Esophagus squamous epithelium (tissue), 5 donors: ENCODE results near the gene LRP2BP. TPM values are rescaled to one million over a fixed set of nuclear protein-coding genes. Genes with fewer than 3 reads are reported as not detected.

Experiments used
- DNase-seq: peaks from one replicate; lab custom pipeline; 2025; lab: John Stamatoyannopoulos, UW
- H3K27ac ChIP-seq, 4 donors: fragments of 200-600 bp; sonication (generic); one replicate each; pipeline ENCODE4 v1.5.1; 2016 to 2019; ENCODE audit warnings: mild to moderate bottlenecking in 1 of 4
- H3K27me3 ChIP-seq, 4 donors: fragments of 200-600 bp; sonication (generic); 1 replicate in 3 of 4; 2 replicates in 1 of 4; pipeline versions ENCODE4 v1.5.1 to v1.6.0; 2017 to 2021; ENCODE audit warnings: antibody characterized with exemption in 1 of 4
- H3K36me3 ChIP-seq, 3 donors: fragments of 200-600 bp; sonication (generic); one replicate each; pipeline ENCODE4 v1.5.1; 2016 to 2019
- H3K4me1 ChIP-seq, 3 donors: fragments of 200-600 bp; sonication (generic); one replicate each; pipeline ENCODE4 v1.5.1; 2017 to 2019
- H3K4me3 ChIP-seq, 4 donors: fragments of 200-600 bp; sonication (generic); 1 replicate in 3 of 4; 2 replicates in 1 of 4; pipeline ENCODE4 v1.5.1; 2016 to 2019; ENCODE audit warnings: mild to moderate bottlenecking in 2 of 4, moderate library complexity in 1 of 4
- H3K9me3 ChIP-seq, 3 donors: fragments of 200-600 bp; sonication (generic); one replicate each; pipeline ENCODE4 v1.5.1; 2016 to 2019
- POLR2A ChIP-seq, 4 donors: fragments of 450-650 bp; IDR thresholded peaks; one replicate each; pipeline ENCODE4 v1.6.1; 2017; ENCODE audit warnings: antibody characterized with exemption in 4 of 4, mild to moderate bottlenecking in 4 of 4, moderate library complexity in 3 of 4
- WGBS, 2 donors: methylation state at CpG; one replicate each; pipeline ENCODE4 v1.1.5; 2018; 5-methylcytosine and 5-hydroxymethylcytosine counted together
- intact Hi-C: fragments of 100-400 bp; cut with DNase I; formaldehyde crosslinking; loops from one replicate; pipeline ENCODE4 v1.15.0; 2022
- total RNA-seq, 4 donors: library from RNA; depleted of rRNA; stranded (reverse); fragments of >200 nt; gene quantifications; one replicate each; pipeline ENCODE4 v1.1.0, GENCODE V29; 2016
- TF ChIP-seq, protein P1 (sequence below), 6 experiments: fragments of 450-650 bp in 4 of 6; fragments of 200-600 bp in 2 of 6; sonication (generic) in 2 of 6; IDR thresholded peaks; one replicate each; pipeline ENCODE4 v1.5.1; 2016 to 2019; ENCODE audit warnings: antibody characterized with exemption in 6 of 6, mild to moderate bottlenecking in 4 of 6, moderate library complexity in 4 of 6
- donor health status: DM: yes; HTN: yes; CAD: no.

The LRP2BP gene
- total RNA-seq, 4 donors from 2014 or later: 0.08 to 0.57 (median 0.22) TPM; not detected in 1

- intact Hi-C loops: no loop called here
- no peak overlapping the region for H3K27ac ChIP-seq
- H3K36me3 ChIP-seq: peaks cover 0 to 64% (median 0%) of the 10 kb centered on the region in 3 donors
- H3K9me3 ChIP-seq: no peaks in the 10 kb centered on the region
- DNase-seq: no peak
- TF ChIP-seq POLR2A (IDR thresholded peaks at IDR 0.05): no peak
- TF ChIP-seq, protein P1, sequence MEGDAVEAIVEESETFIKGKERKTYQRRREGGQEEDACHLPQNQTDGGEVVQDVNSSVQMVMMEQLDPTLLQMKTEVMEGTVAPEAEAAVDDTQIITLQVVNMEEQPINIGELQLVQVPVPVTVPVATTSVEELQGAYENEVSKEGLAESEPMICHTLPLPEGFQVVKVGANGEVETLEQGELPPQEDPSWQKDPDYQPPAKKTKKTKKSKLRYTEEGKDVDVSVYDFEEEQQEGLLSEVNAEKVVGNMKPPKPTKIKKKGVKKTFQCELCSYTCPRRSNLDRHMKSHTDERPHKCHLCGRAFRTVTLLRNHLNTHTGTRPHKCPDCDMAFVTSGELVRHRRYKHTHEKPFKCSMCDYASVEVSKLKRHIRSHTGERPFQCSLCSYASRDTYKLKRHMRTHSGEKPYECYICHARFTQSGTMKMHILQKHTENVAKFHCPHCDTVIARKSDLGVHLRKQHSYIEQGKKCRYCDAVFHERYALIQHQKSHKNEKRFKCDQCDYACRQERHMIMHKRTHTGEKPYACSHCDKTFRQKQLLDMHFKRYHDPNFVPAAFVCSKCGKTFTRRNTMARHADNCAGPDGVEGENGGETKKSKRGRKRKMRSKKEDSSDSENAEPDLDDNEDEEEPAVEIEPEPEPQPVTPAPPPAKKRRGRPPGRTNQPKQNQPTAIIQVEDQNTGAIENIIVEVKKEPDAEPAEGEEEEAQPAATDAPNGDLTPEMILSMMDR (IDR thresholded peaks at IDR 0.05): no peak
- H3K4me1 ChIP-seq: no peaks in the 10 kb centered on the region
- 90 to 100% methylated on average over 2 of the region's 2 CpGs for WGBS, 2 donors
- no peak overlapping the region for H3K4me3 ChIP-seq
- no peaks in the 10 kb centered on the region for H3K27me3 ChIP-seq
Observed at GRCh38 chr4:185352741-185353140, 43.0 kb downstream of the LRP2BP start.

DNA sequence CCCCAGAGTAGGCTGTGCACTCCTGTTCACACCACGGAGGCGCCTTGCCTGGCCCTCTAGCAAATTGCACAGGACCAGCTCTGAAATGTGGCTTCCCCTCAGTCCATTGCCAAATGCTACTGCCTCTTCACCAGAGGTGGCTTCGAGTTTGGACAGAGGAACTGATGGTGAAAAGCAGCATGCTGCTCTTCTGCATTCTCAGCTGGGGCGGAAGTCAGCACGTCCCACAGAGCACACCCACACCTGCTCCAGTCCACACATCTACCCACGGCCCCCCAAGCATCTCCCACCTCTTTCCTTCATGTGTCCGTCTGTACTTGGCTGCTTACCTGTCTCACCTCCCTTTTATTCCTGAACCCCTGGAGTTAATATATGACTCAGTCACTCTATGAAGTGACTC, 43.5 kb downstream of the LRP2BP start:
- intact Hi-C loops: no loop called here
- Histone ChIP-seq H3K36me3 (peaks cover 0 to 69% (median 0%) of the 10 kb centered on the region in 3 donors), H3K9me3 (no peaks in the 10 kb centered on the region), H3K27ac (no peak overlapping the region), H3K4me3 (no peak overlapping the region), H3K27me3 (no peaks in the 10 kb centered on the region), H3K4me1 (no peaks in the 10 kb centered on the region)
- DNase-seq: no peak
- 86 to 92% methylated on average over 6 of the region's 7 CpGs for WGBS, 2 donors
- TF ChIP-seq, protein P1 (IDR thresholded peaks at IDR 0.05): no peak
- TF ChIP-seq POLR2A (IDR thresholded peaks at IDR 0.05): no peak

DNA sequence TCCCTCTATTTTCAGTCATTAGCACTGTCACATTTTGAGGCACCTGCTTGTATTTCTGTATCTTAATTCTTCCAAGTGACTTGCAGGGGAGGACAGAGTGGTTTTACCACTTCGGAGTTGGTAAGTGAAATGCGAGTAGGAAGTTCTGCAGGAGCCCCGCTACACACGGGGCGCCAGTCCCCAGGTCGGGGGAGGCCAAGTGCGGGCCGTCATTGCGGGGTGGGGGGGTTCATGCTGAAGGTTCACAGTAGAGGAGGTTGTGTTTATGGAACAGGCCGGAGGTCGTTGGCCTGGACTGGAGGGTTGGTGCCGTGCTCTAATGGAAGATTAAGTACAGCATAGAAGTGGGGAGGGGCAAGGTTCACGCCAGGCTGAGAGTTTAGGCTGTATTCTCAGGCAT, 44.0 kb downstream of the LRP2BP start:
- no peak overlapping the region for H3K4me3 ChIP-seq
- no peak for DNase-seq
- no peaks in the 10 kb centered on the region for H3K9me3 ChIP-seq
- WGBS, 2 donors: 90 to 96% methylated on average over 4 to 7 of the region's 13 CpGs
- H3K27ac ChIP-seq: no peak overlapping the region
- no peak for TF ChIP-seq POLR2A (IDR thresholded peaks at IDR 0.05)
- TF ChIP-seq, protein P1 (IDR thresholded peaks at IDR 0.05): no peak
- H3K27me3 ChIP-seq: no peaks in the 10 kb centered on the region
- peaks cover 0 to 74% (median 0%) of the 10 kb centered on the region in 3 donors for H3K36me3 ChIP-seq
- H3K4me1 ChIP-seq: no peaks in the 10 kb centered on the region
- intact Hi-C loops: no loop called here

DNA sequence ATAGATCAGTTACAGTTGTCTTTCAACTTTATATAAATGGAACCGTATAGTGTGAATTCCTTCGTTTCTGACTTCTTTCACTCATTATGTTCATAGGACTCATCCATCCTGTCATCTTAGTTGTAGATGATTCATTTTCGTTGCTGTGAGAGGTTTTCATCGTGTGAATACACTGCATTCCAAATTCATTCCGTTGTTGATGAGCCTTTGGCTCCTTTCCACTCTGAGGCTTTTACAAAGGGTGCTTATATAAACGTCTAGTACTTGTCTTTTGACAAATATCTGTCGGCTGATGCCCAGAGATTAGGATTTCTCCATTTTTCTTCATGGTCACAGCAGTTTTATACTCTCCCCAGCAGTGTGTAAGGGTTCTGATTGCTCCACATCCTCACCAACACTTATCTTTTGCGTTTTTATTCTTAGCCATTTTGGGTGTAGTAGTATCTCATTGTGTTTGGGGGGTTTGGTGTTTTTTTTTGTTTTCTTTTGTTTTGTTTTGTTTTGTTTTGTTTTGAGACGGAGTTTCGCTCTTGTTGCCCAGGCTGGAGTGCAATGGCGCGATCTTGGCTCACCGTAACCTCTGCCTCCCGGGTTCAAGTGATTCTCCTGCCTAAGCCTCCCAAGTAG, 48.6 kb downstream of the LRP2BP start:
- Histone ChIP-seq H3K36me3 (peaks cover 0 to 65% (median 0%) of the 10 kb centered on the region in 3 donors), H3K27ac (no peak overlapping the region)

More for the DNA sequence above, 48.6 kb downstream of the LRP2BP start:
- Histone ChIP-seq H3K9me3 (no peaks in the 10 kb centered on the region), H3K4me3 (no peak overlapping the region), H3K4me1 (peaks cover 0 to 11% (median 0%) of the 10 kb centered on the region in 3 donors), H3K27me3 (no peaks in the 10 kb centered on the region)
- no peak for DNase-seq
- intact Hi-C loops: no loop called here
- WGBS, 2 donors: 77 to 79% methylated on average over 14 of the region's 14 CpGs
- TF ChIP-seq POLR2A (IDR thresholded peaks at IDR 0.05): no peak
- TF ChIP-seq, protein P1 (IDR thresholded peaks at IDR 0.05): no peak
